NB4 (cell line): ENCODE measurements around the gene F11R.

Experiments
- MYC ChIP-seq: IDR thresholded peaks from 2 replicates; pipeline ENCODE4 v1.6.1; 2011; ENCODE audit warnings: low read depth, low read length
- POLR2A ChIP-seq: IDR thresholded peaks from 2 replicates; pipeline ENCODE4 v1.6.1; 2011; ENCODE audit warnings: mild to moderate bottlenecking; ENCODE audit not compliant: insufficient read length; ENCODE audit errors: extremely low read depth
- TF ChIP-seq, protein P1 (sequence below): IDR thresholded peaks from one replicate; pipeline ENCODE4 v1.5.1; 2012; ENCODE audit warnings: low read depth, low read length
- TF ChIP-seq, protein P2 (sequence below): IDR thresholded peaks from 2 replicates; pipeline ENCODE4 v1.6.1; 2011; ENCODE audit warnings: low read depth, low read length

DNA sequence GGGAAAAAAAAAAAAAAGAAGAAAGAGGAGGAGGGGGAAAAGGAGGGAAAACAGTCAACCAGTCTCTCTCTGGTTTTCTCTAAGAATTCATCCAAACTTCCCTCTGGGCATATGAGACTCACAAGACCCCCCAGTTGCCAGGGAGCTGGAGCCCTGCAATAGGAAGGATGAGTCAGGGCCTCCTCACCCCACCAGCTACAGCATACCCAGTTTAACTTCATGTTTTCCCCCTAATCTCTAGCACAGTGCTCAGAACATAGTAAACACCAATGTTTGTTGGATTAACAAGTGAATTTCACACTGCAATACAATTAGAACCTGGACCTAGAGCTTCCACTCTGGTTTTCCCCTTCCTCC, 7.8 kb downstream of the F11R start:
- TF ChIP-seq, protein P1, sequence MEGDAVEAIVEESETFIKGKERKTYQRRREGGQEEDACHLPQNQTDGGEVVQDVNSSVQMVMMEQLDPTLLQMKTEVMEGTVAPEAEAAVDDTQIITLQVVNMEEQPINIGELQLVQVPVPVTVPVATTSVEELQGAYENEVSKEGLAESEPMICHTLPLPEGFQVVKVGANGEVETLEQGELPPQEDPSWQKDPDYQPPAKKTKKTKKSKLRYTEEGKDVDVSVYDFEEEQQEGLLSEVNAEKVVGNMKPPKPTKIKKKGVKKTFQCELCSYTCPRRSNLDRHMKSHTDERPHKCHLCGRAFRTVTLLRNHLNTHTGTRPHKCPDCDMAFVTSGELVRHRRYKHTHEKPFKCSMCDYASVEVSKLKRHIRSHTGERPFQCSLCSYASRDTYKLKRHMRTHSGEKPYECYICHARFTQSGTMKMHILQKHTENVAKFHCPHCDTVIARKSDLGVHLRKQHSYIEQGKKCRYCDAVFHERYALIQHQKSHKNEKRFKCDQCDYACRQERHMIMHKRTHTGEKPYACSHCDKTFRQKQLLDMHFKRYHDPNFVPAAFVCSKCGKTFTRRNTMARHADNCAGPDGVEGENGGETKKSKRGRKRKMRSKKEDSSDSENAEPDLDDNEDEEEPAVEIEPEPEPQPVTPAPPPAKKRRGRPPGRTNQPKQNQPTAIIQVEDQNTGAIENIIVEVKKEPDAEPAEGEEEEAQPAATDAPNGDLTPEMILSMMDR, result no peak
- TF ChIP-seq POLR2A, result no peak
- TF ChIP-seq MYC, result no peak; the same call in 1 of the 2 replicates
- TF ChIP-seq, protein P2, sequence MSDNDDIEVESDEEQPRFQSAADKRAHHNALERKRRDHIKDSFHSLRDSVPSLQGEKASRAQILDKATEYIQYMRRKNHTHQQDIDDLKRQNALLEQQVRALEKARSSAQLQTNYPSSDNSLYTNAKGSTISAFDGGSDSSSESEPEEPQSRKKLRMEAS, result no peak
